Embryonic facial prominence (tissue), 1 donor: ENCODE data around the gene SMYD3.
"Not testable (repeated sequence)": the region's sequence is repeated elsewhere in the genome, so short reads cannot be mapped to it uniquely, and the experiment has no call there.

Source experiments
- DNase-seq: peaks from one replicate; pipeline ENCODE4 v3.0.0-alpha.2; 2016; ENCODE audit errors: extremely low spot score

Gene SMYD3

GRCh38 chr1:245840971-245841370, 666.1 kb downstream of the SMYD3 start:
- no peak for DNase-seq

GRCh38 chr1:245837718-245838117, 669.4 kb downstream of the SMYD3 start:
- no peak for DNase-seq

GRCh38 chr1:245835386-245835785, 671.7 kb downstream of the SMYD3 start:
- DNase-seq = no peak

- DNase-seq = no peak
Observed at GRCh38 chr1:245834002-245834401, 673.1 kb downstream of the SMYD3 start.

DNA sequence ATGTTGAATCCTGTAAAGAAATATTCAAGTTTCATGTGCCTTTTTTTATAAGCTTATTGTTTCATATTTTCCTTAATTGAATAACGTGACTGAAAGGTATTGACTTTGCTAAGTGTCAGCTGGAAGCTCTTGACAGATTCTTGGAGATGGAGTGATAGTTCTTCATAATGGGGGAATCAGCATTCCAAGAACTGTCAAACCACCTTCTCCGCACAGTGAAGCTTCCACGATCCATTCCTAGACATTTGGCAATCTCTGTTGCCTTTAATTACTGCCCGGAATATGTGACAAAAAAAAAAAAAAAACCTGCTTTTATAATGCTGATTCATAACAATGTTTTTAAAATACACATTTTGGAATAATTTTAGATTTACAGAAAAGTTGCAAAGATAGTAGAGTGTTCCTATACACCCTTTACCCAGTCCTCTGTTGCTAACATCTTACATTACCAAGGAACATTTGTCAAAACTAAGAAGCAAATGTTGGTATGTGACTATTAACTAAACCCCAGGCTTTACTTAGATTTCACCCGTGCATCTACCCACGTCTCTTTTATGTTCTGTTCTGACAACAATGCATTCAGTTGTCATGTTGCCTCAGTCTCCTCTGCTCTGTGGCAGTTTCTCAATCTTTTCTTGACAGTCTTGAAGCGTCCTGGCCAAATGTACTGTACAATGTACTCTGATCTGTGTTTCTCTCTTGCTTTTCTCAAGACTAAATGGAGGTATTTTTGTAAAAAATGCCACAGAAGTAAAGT, 674.1 kb downstream of the SMYD3 start:
- no peak for DNase-seq

DNA sequence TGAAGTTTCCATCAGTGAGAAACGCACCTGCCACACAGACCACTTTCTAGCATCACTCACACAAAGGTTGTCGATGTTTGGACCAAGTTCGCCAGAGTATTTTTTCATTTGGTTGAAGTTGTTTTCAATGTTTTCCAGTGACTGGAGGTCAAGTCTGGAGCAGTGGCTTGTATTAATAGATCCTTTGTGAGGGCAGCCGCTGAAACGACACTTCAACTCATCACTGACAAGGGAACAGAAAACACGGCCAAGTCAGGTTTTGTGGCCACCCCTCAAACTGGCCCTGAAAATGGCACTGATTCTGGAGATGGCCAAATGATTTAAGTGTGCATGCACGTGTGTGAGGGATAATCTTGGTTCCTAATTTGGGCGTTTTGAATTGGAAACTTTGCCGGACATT, 675.6 kb downstream of the SMYD3 start:
- no peak for DNase-seq

GRCh38 chr1:245829826-245830225, 677.3 kb downstream of the SMYD3 start:
- no peak for DNase-seq

GRCh38 chr1:245829194-245829593, 677.9 kb downstream of the SMYD3 start:
- DNase-seq = no peak

DNA sequence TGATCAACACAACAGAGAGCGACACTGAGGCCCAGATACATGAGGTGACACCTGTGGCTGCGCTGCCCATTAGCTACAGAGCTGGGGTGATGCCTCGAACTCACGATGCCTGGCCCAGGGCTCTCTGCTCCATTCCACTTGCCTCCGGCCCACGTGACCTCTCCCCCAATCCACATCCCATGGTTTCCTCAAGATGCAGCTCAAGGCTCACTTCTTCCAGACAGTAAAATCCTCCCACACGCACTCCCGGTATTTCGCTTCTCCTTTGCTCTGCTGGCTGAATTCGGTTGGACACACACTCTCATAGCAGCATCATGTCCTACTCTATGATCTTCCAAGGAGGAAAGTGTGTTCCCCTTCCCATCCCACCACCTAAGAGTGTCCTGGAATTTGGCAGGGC, 679.8 kb downstream of the SMYD3 start:
- DNase-seq = no peak

DNA sequence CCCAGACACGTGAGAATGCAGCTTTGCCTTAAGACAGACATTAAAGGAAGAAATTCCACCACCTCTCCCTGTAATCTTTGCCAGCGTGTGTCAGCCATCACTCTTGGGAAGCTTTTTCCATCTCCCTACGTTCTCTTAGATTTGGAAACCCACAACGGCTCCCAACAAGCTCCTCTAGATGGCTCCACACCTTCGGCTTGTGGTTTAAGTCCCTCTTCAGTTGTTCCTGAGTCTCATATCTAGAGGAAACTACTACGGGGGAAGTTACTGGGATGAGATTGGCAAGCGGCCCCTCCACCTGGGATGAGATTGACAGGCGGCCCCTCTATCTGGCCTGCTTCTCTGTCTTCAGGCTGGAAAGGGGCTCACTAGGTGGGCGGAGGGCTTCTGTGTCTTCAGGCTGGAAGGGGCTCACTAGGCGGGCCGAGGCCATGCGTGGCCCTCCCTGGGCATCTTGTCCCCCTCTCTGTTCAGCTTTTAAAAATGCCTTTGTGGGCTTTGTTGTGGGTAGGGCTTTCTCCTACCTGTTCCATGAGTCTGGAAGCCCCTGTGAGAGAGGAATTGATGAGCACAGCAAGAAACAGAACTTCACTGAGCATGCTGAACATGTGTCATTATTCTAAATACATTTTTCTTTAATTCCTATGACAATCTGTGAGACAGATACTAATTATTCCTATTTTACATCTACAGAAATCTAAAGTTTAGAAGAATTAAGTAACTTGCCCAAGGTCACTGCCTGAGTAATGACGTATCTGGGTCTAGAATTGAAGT, 681.8 kb downstream of the SMYD3 start:
- DNase-seq = no peak

DNA sequence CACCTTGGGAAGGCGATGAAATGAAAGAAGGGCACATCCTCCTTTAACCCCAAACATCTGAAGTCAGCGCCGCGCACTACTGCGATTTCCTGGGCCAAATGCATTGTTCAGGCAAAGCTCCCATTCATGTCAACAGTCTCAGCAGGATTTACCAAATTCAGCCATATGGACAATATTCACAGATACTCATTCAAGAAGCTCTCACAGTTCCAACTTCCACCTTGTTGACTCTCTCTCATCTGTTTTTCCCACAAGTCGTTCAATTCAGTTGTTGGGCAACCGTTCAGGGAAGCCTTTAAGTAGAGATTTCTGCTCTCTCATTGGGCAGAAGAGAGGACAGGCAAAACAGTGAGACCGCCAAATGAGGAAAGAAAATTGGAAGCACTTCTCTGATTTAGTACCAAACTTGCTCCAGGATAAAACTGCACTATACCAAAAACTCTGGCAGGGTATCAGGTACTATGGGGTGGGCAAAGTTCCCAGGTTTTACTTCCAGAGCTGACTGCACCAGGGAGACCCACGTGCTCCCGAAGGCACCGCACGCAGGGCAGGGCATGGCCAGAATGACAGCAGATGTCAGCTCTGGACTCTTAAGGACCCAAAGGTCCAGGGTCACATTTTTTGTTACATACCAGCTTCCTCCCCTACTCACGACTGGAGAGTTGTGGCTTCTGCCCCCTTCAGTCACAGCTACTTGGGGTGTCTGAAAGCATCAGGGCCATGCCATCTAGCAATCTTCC, 683.5 kb downstream of the SMYD3 start:
- no peak for DNase-seq

- DNase-seq = no peak
Observed at GRCh38 chr1:245822996-245823395, 684.1 kb downstream of the SMYD3 start.

GRCh38 chr1:245818363-245818762, 688.7 kb downstream of the SMYD3 start:
- DNase-seq = not testable (repeated sequence)

- DNase-seq = not testable (repeated sequence)
Observed at GRCh38 chr1:245816496-245816895, 690.6 kb downstream of the SMYD3 start.

DNA sequence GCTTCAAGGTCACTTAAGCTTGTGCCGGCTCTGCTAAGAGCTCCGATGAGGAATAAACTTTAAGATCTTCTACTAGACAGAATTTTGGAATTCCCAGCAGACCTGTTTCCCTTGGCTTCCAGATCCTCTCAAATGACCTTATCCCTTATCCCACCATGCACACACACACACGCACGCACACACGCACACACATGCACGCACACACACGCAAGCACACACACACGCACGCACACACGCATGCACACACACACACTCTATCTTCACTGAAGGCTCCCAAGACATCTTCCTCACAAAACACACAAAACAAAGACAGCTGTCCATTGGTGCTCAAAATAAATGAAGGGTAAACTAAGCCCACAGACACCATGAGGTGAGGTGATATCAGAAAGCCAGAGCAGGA, 692.4 kb downstream of the SMYD3 start:
- no peak for DNase-seq

- DNase-seq = no peak
Observed at GRCh38 chr1:245812278-245812677, 694.8 kb downstream of the SMYD3 start.

DNA sequence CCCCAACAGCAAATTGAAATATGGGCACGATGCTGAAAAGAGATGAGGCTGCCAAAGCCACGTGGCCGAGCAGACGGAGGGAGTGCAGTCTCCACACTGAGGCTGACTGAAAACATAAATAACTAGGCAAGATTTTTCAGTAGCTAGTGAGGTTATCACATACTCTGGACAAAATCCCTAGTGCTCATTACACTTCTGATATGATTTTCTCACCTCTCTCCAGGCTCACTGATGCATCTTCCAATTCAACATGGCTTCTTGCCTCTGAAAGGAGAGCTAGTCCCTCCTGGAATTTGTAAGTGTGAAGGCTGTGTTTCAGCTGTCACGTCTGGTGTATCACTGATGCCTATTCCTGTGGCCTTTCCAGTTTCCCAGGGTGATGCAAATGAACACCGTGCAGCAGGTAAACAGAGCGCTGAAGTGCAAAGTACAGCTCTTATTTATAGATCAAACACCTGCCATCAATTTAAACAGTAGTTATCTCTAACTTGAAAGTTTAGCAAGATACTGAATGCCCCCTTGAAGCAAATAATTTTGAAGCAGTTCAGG, 696.2 kb downstream of the SMYD3 start:
- DNase-seq = no peak

DNA sequence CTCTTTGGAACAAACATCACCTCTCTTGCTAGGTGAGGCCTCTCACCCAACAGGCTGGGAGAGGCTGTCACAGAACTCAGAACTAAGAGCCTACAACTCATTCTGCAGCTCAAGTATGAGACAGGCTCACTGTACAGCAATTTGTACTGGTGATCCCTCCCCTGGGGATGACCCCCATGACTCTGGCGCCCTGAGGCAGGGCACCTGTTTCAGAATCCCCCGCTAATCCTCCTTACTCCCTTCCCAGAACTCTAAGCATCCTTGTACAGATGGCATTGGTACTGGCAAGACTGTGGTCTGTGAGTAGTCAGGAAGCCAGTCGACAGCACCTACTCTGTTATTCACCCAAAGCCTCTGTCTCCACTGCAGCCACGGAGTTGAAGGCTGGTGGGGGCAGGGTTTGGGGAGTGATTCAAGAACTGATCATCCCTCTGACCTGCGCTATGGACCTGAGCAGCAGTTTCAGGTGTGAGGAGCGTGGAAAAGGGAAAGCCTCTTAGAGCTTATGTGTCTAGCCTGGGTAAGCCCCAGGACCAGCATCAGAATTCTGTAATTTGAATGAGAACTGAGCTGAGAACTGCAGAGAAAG, 696.8 kb downstream of the SMYD3 start:
- DNase-seq = no peak

DNA sequence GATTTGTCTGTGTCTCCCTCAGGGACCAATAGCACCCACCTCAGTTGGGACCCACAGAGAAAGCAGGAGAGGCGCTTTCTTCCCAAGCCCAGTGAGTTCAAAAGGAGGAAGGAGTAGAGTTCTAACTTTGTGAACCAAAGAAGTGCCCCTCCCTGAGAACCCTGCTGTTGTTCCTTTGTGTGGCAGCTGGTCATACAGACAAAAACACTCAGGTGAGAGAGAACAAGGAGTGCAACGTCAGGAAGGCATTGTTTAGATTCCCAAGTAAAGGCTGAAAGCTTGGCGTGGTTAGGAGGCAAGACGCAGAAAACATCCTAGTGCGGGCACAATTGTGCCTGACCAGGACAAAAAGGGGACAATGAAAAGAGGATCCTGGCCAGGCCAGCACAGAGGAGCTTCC, 697.7 kb downstream of the SMYD3 start:
- DNase-seq = no peak

DNA sequence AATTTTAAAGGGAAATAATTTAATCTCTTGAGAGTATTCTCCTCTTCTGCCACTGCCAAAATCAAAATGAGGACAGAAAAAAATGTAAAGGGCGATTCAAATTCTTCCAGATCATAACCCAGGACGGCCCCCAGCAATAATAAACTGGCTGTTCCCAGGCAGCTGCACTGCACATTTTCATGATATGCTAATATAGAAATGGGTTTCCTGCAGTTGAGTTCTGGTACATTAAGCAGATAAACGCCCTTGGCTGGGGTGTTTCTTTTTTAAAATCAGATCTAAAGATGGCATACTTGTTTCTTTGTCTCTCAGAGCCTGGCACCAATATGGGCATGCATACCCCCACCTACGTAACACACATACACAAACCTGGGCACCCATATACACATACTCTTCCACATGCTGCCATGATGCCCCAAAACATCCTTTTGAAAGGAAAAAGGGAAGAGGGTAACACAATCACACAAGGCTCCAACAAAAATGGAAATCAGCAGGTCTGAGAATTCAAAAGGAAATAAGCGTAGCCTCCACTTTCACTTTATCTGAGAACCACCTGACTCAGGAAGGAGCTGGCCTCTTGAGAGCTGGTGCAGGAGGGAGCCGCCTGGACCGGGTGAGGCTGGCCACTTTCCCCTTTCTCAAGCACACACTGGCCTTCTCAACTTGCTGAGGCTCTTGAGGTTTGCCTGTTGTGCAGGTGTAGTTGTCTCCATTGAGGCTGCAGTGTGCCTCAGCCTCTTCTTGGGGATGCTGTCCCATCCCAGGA, 698.9 kb downstream of the SMYD3 start:
- no peak for DNase-seq

- DNase-seq = no peak
Observed at GRCh38 chr1:245807306-245807705, 699.8 kb downstream of the SMYD3 start.
